Fibroblast of skin of back (primary cell): ENCODE results near the gene ULK2. TPM values are rescaled to one million over a fixed set of nuclear protein-coding genes. Genes with fewer than 3 reads are reported as not detected.
"Not testable (repeated sequence)": the region's sequence is repeated elsewhere in the genome, so short reads cannot be mapped to it uniquely, and the experiment has no call there.

Source experiments
- DNase-seq: peaks from one replicate; pipeline ENCODE4 v3.0.0-alpha.2; 2013
- polyA plus RNA-seq, 2 experiments: library from polyadenylated mRNA; unstranded; fragments of 120-200 nt; gene quantifications; one replicate each; pipeline ENCODE4 v1.2.1, GENCODE V29; 2013; ENCODE audit not compliant: insufficient read length in 2 of 2

ULK2 gene
- polyA plus RNA-seq (2013, experiment 1 of 2; ENCODE audit: insufficient read length) = 15.2 TPM
- polyA plus RNA-seq (2013, experiment 2 of 2; ENCODE audit: insufficient read length) = 19.8 TPM

GRCh38 chr17:19867329-19868078 lies at the start of gene ULK2:
TSS of gene ULK2 (minus strand) at chr17:19867936. CDS start at chr17:19867417, 519 bp downstream.
- DNase-seq = peak; percentile 81

DNA sequence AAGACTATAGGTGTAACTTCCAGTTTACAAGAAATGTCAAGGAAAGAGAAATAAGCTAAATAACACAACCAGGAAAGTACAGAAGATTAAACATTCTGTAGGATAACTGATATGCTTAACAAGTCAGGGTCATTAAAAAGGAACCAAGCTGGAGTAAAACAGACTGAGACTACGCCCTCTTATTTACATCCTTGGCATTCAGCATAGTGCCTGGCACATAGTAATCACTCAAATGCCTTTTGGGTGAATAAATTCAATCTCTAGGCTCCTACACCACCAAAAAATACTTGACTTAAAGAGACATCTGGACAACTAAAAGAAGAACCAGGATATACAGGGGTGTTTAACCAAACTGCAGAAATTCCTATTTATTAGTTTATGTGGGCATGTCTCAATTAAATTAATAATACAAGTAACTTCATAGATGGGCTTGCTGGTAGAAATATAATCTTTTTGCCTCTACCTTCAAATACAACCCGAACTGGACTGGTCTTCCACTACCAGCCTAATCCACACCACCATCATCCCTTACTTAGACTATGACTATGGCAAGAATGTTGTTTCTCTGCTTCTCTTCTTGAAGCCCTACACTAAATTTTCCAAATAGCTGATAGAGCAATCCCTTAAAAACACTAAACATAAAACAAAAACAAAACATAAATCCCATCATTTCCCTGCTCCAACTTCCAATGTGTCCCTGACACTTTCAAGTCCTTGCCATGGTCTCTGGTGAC lies 47.7 kb upstream of the ULK2 start:
- DNase-seq = no peak

GRCh38 chr17:19911033-19911432 lies 43.3 kb upstream of the ULK2 start:
- no peak for DNase-seq

DNA sequence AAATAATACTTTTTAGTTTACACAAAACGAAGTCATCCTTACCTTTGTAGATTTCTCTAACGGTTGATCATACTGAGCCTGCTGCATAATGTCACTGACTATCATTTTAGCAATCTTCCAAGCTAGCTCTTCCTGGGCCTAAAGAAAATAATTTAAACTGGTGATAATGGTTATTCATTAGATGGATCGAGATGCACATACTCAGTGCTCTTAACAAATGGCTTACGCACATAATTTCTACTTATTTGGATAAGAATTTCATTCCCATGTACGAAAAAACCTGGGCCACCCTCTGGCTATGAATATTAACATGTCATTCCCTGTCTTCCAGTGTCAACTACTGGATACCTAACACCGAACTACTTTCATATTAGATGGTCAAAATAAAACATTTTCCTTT lies 41.4 kb upstream of the ULK2 start:
- no peak for DNase-seq

GRCh38 chr17:19905502-19905901 lies 37.8 kb upstream of the ULK2 start:
- no peak for DNase-seq

- DNase-seq = no peak
These were observed 37.2 kb upstream of the ULK2 start for GRCh38 chr17:19904924-19905323.

GRCh38 chr17:19904412-19904811 lies 36.7 kb upstream of the ULK2 start:
- DNase-seq = no peak

DNA sequence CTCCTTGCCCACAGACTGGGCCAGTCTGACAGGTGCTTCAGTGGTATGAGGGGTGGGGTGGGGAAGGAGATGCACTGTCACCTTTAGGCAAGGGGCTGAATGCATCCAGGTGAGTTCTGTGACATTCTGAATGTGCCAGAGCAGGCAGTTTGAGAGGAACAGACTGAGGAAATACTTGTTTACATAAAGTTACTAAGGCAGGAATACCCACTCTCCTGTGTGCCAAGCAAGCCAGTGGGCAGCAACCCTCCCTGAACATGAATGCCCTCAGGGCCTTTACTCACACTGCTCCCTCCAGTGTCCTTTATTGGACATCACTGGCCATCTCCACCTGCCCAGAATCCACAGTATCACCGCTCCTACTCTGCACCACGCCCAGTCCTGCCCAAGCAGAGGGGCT lies 33.1 kb upstream of the ULK2 start:
- DNase-seq = no peak

- DNase-seq = peak; percentile 59
These were observed 30.2 kb upstream of the ULK2 start for GRCh38 chr17:19897903-19898302.

DNA sequence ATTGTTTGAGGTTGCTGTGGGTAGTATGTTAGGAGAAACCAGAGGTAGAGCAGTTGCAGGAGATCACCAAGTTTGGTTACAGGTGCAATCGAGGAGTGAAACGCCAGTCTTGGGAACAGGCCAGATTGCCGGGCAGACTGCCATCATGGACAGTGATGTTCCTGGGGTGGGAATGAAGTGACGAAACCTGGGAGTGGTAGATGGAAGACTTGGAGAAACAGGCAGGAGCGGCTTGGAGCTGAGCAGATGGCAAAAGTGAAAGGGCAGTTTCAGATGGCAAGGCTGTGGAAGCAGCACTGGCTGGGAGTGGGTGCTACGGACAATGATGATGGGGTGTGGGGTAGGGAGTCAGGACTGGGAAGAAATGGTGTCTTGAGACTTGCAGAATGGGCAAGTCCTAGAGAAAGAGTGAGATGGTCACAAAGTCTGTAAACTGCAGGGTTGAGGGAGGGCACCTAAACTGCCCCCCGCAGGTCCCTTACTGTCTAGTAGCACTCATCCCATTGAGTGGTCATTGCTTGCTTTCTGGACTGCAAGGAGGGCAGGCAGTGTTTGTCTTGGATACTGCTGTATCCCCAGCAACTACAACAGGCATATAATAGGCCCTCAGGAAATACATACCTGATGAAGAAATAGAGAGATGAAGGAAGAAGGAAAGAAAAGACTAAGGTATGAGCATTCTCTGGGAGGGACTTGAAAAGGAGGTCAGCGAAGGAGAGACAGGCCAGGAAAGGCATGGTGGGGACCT lies 29.5 kb upstream of the ULK2 start:
- DNase-seq = no peak

GRCh38 chr17:19896679-19897078 lies 28.9 kb upstream of the ULK2 start:
- DNase-seq = no peak

- DNase-seq = not testable (repeated sequence)
These were observed 22.8 kb upstream of the ULK2 start for GRCh38 chr17:19890554-19890953.

DNA sequence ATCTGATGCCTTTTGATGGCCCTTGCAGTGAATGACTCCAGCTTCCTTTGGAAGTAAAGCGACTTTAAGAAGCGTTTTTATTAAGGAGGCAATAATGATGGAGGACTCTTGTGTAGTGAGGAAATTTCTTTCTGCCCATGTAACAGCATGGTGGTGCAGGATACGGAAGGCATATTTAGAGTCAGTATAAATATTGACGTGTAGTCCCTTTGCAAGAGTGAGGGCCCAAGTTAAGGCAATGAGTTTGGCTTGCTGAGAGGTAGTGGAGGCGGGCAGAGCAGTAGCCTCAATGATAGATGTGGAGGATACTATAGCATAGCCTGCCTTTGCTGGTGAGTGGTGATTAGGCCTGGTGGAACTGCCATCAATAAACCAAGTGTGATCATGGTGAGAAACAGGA lies 22.3 kb upstream of the ULK2 start:
- DNase-seq = not testable (repeated sequence)

DNA sequence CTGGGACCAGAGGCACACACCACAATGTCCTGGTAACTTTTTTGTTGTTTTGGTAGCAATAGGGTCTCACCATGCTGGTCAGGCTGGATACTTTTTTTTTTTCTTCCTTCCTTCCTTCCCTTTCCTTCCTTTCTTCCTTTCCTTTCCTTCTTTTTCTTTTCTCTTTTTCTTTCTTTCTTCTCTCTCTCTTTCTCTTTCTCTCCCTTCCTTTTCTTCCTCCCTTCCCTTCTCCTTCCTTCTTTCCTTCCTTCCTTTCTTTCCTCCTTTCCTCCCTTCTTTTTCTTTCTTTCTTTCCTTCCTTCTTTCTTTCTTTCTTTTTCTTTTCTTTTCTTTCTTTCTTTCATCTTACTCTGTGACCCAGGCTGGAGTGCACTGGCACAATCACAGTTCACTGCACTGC lies 18.4 kb upstream of the ULK2 start:
- DNase-seq = no peak

DNA sequence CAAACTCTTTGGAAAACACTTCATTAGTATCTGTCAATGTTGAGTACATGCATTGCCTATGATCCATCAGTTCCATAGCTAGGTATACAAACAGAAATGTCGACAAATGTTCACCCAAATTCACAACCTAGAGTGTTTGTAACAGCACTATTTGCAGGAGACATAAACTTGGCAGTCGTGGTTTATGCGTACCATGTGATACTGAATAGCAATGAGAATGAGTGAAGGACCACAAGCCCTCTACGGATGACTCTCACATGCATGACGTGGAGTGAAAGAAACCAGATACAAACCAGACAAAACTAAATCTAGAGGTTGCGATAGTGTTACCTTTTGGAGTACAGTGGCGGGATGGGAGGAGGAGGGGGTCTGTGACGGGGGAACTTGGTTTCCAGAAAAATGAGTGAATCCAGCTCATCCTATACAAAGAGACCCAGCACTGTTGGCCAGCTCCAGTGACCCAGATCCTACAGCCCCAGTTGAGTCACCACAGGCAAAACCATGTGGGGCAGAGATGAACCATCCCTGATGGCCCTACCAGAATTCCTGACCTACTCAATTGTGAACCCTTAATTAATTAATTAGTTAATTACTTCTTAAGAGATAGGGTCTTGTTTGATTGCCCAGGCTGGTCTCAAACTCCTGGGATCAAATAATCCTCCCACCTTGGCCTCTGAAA lies 15.9 kb upstream of the ULK2 start:
- no peak for DNase-seq

DNA sequence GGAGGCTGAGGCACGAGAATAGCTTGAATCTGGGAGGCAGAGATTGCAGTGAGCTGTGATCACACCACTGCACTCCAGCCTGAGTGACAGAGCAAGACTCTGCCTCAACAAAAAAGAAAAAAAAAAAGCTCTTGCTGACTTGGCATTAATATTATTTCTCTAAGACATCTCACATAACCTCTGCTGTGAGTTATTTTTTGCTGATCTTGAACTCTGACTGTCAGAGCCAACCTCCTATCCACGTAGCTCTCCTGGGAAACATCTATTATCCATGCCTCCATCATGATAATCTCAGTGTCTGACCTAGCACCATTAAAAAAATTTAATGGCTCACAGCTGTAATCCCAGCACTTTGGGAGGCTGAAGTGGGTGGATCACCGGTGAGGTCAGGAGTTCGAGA lies 12.7 kb upstream of the ULK2 start:
- no peak for DNase-seq

DNA sequence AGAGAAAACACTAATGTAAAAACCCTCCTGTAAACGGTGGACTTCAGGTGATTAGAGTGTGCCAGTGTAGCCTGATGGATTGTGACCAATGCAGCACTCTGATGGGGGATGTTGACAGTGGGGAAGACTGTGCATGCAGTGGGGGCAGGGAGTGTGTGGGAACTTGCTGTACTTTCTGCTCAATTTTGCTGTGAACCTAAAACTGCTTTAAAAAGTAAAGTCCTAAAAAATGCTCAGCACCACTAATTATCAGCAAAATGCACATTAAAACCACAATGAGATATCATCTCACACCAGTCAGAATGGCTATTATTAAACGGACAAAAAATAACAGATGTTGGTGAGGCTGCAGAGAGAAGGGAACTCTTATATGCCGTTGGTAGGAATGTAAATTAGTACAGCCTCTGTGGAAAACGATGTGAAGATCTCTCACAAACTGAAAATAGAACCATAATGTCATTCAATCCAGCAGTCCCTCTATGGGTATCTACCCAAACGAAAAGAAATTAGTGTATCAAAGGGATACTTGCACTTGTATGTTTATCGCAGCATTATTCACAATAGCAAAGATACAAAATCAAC lies 9.7 kb upstream of the ULK2 start:
- no peak for DNase-seq

- DNase-seq = no peak
These were observed 8.9 kb upstream of the ULK2 start for GRCh38 chr17:19876529-19877161.

GRCh38 chr17:19874256-19874655 lies 6.5 kb upstream of the ULK2 start:
- DNase-seq = no peak

GRCh38 chr17:19873346-19873745 lies 5.6 kb upstream of the ULK2 start:
- DNase-seq = no peak

DNA sequence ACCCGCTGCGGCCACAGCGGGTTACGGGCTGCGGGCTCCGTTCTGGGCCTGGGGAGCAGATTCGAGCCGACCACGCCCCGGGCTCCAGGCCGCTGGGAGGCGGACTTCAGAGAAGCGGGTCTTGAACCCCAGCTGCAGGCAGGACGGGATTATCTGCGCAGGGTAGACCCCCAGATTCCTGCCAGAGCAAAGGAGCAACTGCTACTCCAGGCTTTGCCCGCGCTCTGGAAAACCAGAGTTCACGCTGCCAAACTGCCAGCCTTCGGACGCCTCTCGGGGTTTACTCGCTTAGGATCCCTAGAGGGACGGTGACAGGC lies 301 bp upstream of the ULK2 start:
- DNase-seq = no peak

GRCh38 chr17:19867079-19867328 lies 732 bp downstream of the ULK2 start:
- DNase-seq = peak; percentile 63
